HCT116 (cell line): ENCODE data around the gene RFC1. TPM values are rescaled to one million over a fixed set of nuclear protein-coding genes. Genes with fewer than 3 reads are reported as not detected.

ENCODE experiments used
- ATAC-seq: fragments of 200-7000 bp; cut with Tn5 transposase; 2 replicates; pipeline ENCODE4 v1.9.1; 2020; ENCODE audit warnings: mild to moderate bottlenecking, moderate library complexity
- BruUV-seq: library from RNA; stranded (reverse); fragments of 400-500 nt; replicated peaks from 2 replicates; lab custom pipeline; 2021; lab: Mats Ljungman, UMichigan
- CTCF ChIA-PET: fragments of 300-600 bp; sonication (Branson Sonifier 250); formaldehyde crosslinking; loops from one replicate; lab custom pipeline; 2021; ENCODE audit warnings: antibody characterized with exemption; lab: Charles Lee
- POLR2A ChIA-PET: fragments of 300-600, 350-600 bp; sonication (Branson Sonifier 250); formaldehyde crosslinking; loops from one replicate; lab custom pipeline; 2021; ENCODE audit warnings: antibody characterized with exemption; lab: Charles Lee
- RAD21 ChIA-PET, 2 experiments: fragments of 300-600 bp; sonication (Branson Sonifier 250); formaldehyde crosslinking; loops; one replicate each; lab custom pipeline; 2023; ENCODE audit warnings: low total read pairs in 2 of 2; ENCODE audit not compliant: uncharacterized antibody in 2 of 2, unreplicated experiment in 2 of 2, low non-redundant PET in 1 of 2; lab: Charles Lee
- DNase-seq: peaks from one replicate; pipeline ENCODE4 v3.0.0-alpha.2; 2010; ENCODE audit warnings: low read depth, low spot score
- H2AFZ ChIP-seq: fragments of 200-600 bp; shearing (Covaris generic), sonication (generic); 2 replicates; pipeline ENCODE4 v1.6.1; 2017; ENCODE audit warnings: low read depth, mixed run types, mixed read lengths, antibody characterized with exemption, low read length; ENCODE audit not compliant: poor library complexity, severe bottlenecking
- H3K27ac ChIP-seq: 2 replicates; pipeline ENCODE4 v1.5.1; 2012; ENCODE audit warnings: low read depth, low read length
- H3K27me3 ChIP-seq: fragments of 200-600 bp; sonication (generic); 2 replicates; pipeline ENCODE4 v1.6.1; 2016; ENCODE audit warnings: mixed run types, low read length, mixed read lengths; ENCODE audit not compliant: insufficient read depth
- H3K36me3 ChIP-seq, 2 experiments: fragments of 200-500 bp in 1 of 2; fragments of 200-600 bp in 1 of 2; sonication (Bioruptor generic) in 1 of 2; sonication (generic) in 1 of 2; 2 replicates each; pipeline versions ENCODE4 v1.5.1 to v1.6.1; 2014 to 2016; ENCODE audit warnings: low read length in 2 of 2, inconsistent platforms in 1 of 2, mixed read lengths in 1 of 2, mixed run types in 1 of 2; ENCODE audit not compliant: insufficient read depth in 2 of 2, control insufficient read depth in 1 of 2
- H3K4me1 ChIP-seq, 2 experiments: fragments of 200-600 bp in 1 of 2; sonication (generic) in 1 of 2; 2 replicates each; pipeline versions ENCODE4 v1.5.1 to v1.6.1; 2012 to 2017; ENCODE audit warnings: low read length in 2 of 2, inconsistent platforms in 1 of 2, mild to moderate bottlenecking in 1 of 2, mixed read lengths in 1 of 2, mixed run types in 1 of 2, moderate library complexity in 1 of 2; ENCODE audit not compliant: insufficient read depth in 2 of 2, control insufficient read depth in 1 of 2
- H3K4me2 ChIP-seq: fragments of 200-600 bp; sonication (generic); 2 replicates; pipeline ENCODE4 v1.6.1; 2017; ENCODE audit warnings: mixed run types, low read length, mixed read lengths
- H3K4me3 ChIP-seq, 2 experiments: fragments of 200-600 bp in 1 of 2; sonication (generic) in 1 of 2; replicated peaks in 1 of 2; 2 replicates each; pipeline ENCODE4 v1.5.1; 2011 to 2016; ENCODE audit warnings: low read length in 2 of 2, control low read depth in 1 of 2, low read depth in 1 of 2, mild to moderate bottlenecking in 1 of 2, mixed read lengths in 1 of 2, mixed run types in 1 of 2
- H3K79me2 ChIP-seq: fragments of 200-600 bp; sonication (generic); 2 replicates; pipeline ENCODE4 v1.6.1; 2017; ENCODE audit warnings: mild to moderate bottlenecking, mixed run types, low read length, moderate library complexity, mixed read lengths; ENCODE audit not compliant: insufficient read depth
- H3K9ac ChIP-seq: fragments of 200-600 bp; sonication (generic); 2 replicates; pipeline ENCODE4 v1.6.1; 2016; ENCODE audit warnings: low read length, mixed read lengths
- H3K9me2 ChIP-seq: fragments of 200-600 bp; sonication (generic), shearing (Covaris generic); 2 replicates; pipeline ENCODE4 v1.6.1; 2017; ENCODE audit warnings: mixed run types, mild to moderate bottlenecking, moderate library complexity; ENCODE audit not compliant: insufficient read depth
- H3K9me3 ChIP-seq, 2 experiments: fragments of 200-500 bp in 1 of 2; fragments of 200-600 bp in 1 of 2; sonication (Bioruptor generic) in 1 of 2; sonication (generic) in 1 of 2; 2 replicates each; pipeline ENCODE4 v1.6.1; 2014 to 2017; ENCODE audit warnings: low read length in 2 of 2, mixed read lengths in 2 of 2, inconsistent platforms in 1 of 2, low read depth in 1 of 2, mild to moderate bottlenecking in 1 of 2, mixed run types in 1 of 2, moderate library complexity in 1 of 2; ENCODE audit not compliant: control insufficient read depth in 1 of 2, insufficient read depth in 1 of 2
- H4K20me1 ChIP-seq: fragments of 200-600 bp; sonication (generic), shearing (Covaris generic); 2 replicates; pipeline ENCODE4 v1.6.1; 2017; ENCODE audit warnings: mixed run types, mild to moderate bottlenecking, moderate library complexity; ENCODE audit not compliant: insufficient read depth
- CEBPB ChIP-seq: IDR thresholded peaks from 2 replicates; pipeline ENCODE4 v1.6.1; 2012; ENCODE audit warnings: low read depth
- CTCF ChIP-seq, 3 experiments: fragments of 200-600 bp in 1 of 3; sonication (generic) in 1 of 3; IDR thresholded peaks in 2 of 3; conservative IDR thresholded peaks in 1 of 3; 2 replicates each; pipeline ENCODE4 v1.5.1; 2012 to 2017; ENCODE audit warnings: low read depth in 2 of 3, low read length in 2 of 3, antibody characterized with exemption in 1 of 3, borderline replicate concordance in 1 of 3, control low read depth in 1 of 3, mild to moderate bottlenecking in 1 of 3, mixed read lengths in 1 of 3, mixed run types in 1 of 3, moderate library complexity in 1 of 3; ENCODE audit not compliant: insufficient read depth in 1 of 3
- EGR1 ChIP-seq: IDR thresholded peaks from 2 replicates; pipeline ENCODE4 v1.6.1; 2012; ENCODE audit warnings: low read depth
- EZH2 ChIP-seq: fragments of 200-600 bp; sonication (generic); IDR thresholded peaks from 2 replicates; pipeline ENCODE4 v1.6.1; 2017; ENCODE audit warnings: antibody characterized with exemption, mixed run types
- FOSL1 ChIP-seq: IDR thresholded peaks from 2 replicates; pipeline ENCODE4 v1.6.1; 2012; ENCODE audit warnings: low read depth
- JUND ChIP-seq: IDR thresholded peaks from 2 replicates; pipeline ENCODE4 v1.6.1; 2012
- POLR2AphosphoS5 ChIP-seq: IDR thresholded peaks from 2 replicates; pipeline ENCODE4 v1.6.1; 2011; ENCODE audit warnings: mild to moderate bottlenecking, low read depth, low read length, moderate library complexity
- RAD21 ChIP-seq: IDR thresholded peaks from 2 replicates; pipeline ENCODE4 v1.6.1; 2012; ENCODE audit warnings: low read depth, mild to moderate bottlenecking
- SIN3A ChIP-seq: IDR thresholded peaks from 2 replicates; pipeline ENCODE4 v1.6.1; 2012; ENCODE audit warnings: low read depth
- SP1 ChIP-seq: IDR thresholded peaks from 2 replicates; pipeline ENCODE4 v1.6.1; 2012; ENCODE audit warnings: low read depth
- TCF7L2 ChIP-seq: IDR thresholded peaks from 2 replicates; pipeline ENCODE4 v1.7.0; 2011; ENCODE audit warnings: borderline replicate concordance, inconsistent platforms; ENCODE audit not compliant: insufficient read depth, insufficient read length; ENCODE audit errors: extremely low read depth
- ZNF274 ChIP-seq: fragments of 200-500 bp; sonication (Bioruptor generic); IDR thresholded peaks from 2 replicates; pipeline ENCODE4 v1.6.1; 2014; ENCODE audit warnings: mild to moderate bottlenecking, low read depth, low read length, inconsistent platforms
- intact Hi-C: fragments of 100-400 bp; cut with micrococcal nuclease; formaldehyde crosslinking; loops from 2 replicates; pipeline ENCODE4 v1.10.0; 2022
- total RNA-seq: library from RNA; stranded (reverse); gene quantifications from one replicate; pipeline ENCODE4 v1.2.1, GENCODE V29; 2021; ENCODE audit not compliant: unreplicated experiment

The RFC1 gene
- total RNA-seq, 1 experiment from 2014 or later = 52.3 TPM

- no TSS peak for BruUV-seq
These were observed 24.4 kb upstream of the RFC1 start for GRCh38 chr4:39390603-39391002.

More at GRCh38 chr4:39390603-39391002, 24.4 kb upstream of the RFC1 start:
- Histone ChIP-seq H4K20me1 (no peaks in the 10 kb centered on the region), H3K4me1 (no peaks in the 10 kb centered on the region), H3K9ac (no peak overlapping the region), H3K9me2 (no peaks in the 10 kb centered on the region), H3K9me3 (no peaks in the 10 kb centered on the region), H3K4me2 (no peak overlapping the region), H3K27ac (no peak overlapping the region), H3K79me2 (no peaks in the 10 kb centered on the region), H2AFZ (no peak overlapping the region), H3K27me3 (no peaks in the 10 kb centered on the region), H3K36me3 (no peaks in the 10 kb centered on the region), H3K4me3 (no peak overlapping the region)
- ChIA-PET RAD21 (no interaction called here), POLR2A (no interaction called here), CTCF (no interaction called here)
- ATAC-seq (no peak), DNase-seq (no peak)
- TF ChIP-seq JUND (no peak), EGR1 (no peak), TCF7L2 (no peak), POLR2AphosphoS5 (no peak), SIN3A (no peak), SP1 (no peak), EZH2 (no peak), CTCF (IDR thresholded peaks at IDR 0.05 in 2 of 3, conservative IDR thresholded peaks at IDR 0.05 in 1 of 3; ENCODE audit: borderline replicate concordance in 1 of 3, insufficient read depth in 1 of 3, low read depth in 2 of 3, low read length in 2 of 3) (no peak), FOSL1 (no peak), RAD21 (no peak), CEBPB (no peak), ZNF274 (no peak)
- intact Hi-C loops = no loop called here
